ENCODE results near the gene ALKBH5. TPM values are rescaled to one million over a fixed set of nuclear protein-coding genes. Genes with fewer than 3 reads are reported as not detected.

Gene ALKBH5
- total RNA-seq, 1 donor from 2014 or later = 99.1 TPM

DNA sequence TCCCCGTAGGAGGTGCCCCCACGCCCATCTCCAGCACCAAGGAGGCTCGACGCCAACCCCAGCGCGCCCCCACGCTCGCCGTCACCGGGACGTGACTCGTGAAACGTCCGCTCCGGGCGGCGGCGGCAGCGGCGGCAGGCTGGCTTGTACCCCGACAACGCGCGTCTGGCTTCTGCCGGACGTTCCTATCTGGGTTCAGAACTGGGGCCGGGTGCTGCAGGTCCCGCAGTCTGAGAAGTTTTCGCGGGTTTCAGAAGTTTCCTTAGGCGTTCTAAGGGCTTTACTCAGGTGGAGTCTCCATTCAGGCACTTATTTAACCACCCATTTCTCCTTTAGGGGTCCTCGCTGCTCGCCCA, 672 bp upstream of the ALKBH5 start:
- DNase-seq = peak; percentile 96
- peaks cover 35% of the 10 kb centered on the region for H3K4me1 ChIP-seq
- H3K27me3 ChIP-seq = no peaks in the 10 kb centered on the region
- ATAC-seq = peak; percentile 69
- H3K36me3 ChIP-seq = peaks cover 6% of the 10 kb centered on the region
- TF ChIP-seq, protein P1, sequence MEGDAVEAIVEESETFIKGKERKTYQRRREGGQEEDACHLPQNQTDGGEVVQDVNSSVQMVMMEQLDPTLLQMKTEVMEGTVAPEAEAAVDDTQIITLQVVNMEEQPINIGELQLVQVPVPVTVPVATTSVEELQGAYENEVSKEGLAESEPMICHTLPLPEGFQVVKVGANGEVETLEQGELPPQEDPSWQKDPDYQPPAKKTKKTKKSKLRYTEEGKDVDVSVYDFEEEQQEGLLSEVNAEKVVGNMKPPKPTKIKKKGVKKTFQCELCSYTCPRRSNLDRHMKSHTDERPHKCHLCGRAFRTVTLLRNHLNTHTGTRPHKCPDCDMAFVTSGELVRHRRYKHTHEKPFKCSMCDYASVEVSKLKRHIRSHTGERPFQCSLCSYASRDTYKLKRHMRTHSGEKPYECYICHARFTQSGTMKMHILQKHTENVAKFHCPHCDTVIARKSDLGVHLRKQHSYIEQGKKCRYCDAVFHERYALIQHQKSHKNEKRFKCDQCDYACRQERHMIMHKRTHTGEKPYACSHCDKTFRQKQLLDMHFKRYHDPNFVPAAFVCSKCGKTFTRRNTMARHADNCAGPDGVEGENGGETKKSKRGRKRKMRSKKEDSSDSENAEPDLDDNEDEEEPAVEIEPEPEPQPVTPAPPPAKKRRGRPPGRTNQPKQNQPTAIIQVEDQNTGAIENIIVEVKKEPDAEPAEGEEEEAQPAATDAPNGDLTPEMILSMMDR (IDR thresholded peaks at IDR 0.05) = no peak
- intact Hi-C loops (cut with DNase I) = no loop called here
- H3K9me3 ChIP-seq = no peaks in the 10 kb centered on the region
- peak overlapping the region; percentile 90 for H3K4me3 ChIP-seq
- H3K27ac ChIP-seq = peak overlapping the region; percentile 99

DNA sequence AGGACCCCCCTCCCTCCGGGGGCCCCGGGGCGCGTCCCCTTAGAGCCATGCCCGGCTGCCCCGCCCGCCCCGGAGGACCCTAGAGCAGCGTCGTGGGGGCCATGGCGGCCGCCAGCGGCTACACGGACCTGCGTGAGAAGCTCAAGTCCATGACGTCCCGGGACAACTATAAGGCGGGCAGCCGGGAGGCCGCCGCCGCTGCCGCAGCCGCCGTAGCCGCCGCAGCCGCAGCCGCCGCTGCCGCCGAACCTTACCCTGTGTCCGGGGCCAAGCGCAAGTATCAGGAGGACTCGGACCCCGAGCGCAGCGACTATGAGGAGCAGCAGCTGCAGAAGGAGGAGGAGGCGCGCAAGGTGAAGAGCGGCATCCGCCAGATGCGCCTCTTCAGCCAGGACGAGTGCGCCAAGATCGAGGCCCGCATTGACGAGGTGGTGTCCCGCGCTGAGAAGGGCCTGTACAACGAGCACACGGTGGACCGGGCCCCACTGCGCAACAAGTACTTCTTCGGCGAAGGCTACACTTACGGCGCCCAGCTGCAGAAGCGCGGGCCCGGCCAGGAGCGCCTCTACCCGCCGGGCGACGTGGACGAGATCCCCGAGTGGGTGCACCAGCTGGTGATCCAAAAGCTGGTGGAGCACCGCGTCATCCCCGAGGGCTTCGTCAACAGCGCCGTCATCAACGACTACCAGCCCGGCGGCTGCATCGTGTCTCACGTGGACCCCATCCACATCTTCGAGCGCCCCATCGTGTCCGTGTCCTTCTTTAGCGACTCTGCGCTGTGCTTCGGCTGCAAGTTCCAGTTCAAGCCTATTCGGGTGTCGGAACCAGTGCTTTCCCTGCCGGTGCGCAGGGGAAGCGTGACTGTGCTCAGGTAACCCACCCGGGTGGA, 759 bp downstream of the ALKBH5 start:
- Histone ChIP-seq H3K4me3 (peak overlapping the region; percentile 90), H3K27me3 (no peaks in the 10 kb centered on the region), H3K4me1 (peaks cover 49% of the 10 kb centered on the region), H3K36me3 (peaks cover 19% of the 10 kb centered on the region), H3K9me3 (no peaks in the 10 kb centered on the region), H3K27ac (peak overlapping the region; percentile 99)
- peak; percentile 81 for DNase-seq
- intact Hi-C loops (cut with DNase I) = no loop called here
- peak; percentile 9 for ATAC-seq
- TF ChIP-seq, protein P1 (IDR thresholded peaks at IDR 0.05) = no peak

DNA sequence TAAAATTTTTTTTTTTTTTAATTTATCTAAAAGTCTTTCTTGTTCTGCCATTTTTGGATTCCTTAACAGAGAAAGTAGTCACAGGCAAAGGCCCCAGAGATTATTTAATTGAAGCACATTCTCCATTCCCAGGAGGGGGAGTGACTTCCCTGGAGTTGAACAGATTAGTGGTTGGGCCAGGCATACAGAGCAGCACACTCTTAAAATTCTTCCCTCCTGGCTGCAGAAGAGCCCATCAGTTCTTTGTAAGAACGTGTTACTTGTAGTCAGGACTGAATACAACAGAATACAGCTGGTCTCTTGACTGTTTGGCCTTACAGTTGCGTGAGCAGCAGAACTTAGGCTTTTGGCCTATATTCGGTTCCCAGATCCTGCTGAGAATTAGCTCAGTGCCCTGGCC, 1.8 kb downstream of the ALKBH5 start:
- H3K27ac ChIP-seq = peak overlapping the region; percentile 99
- intact Hi-C loops (cut with DNase I) = no loop called here
- peaks cover 21% of the 10 kb centered on the region for H3K36me3 ChIP-seq
- no peaks in the 10 kb centered on the region for H3K27me3 ChIP-seq
- no peak for DNase-seq
- peak overlapping the region; percentile 90 for H3K4me3 ChIP-seq
- no peak for ATAC-seq
- no peaks in the 10 kb centered on the region for H3K9me3 ChIP-seq
- peaks cover 60% of the 10 kb centered on the region for H3K4me1 ChIP-seq
- TF ChIP-seq, protein P1 (IDR thresholded peaks at IDR 0.05) = no peak

DNA sequence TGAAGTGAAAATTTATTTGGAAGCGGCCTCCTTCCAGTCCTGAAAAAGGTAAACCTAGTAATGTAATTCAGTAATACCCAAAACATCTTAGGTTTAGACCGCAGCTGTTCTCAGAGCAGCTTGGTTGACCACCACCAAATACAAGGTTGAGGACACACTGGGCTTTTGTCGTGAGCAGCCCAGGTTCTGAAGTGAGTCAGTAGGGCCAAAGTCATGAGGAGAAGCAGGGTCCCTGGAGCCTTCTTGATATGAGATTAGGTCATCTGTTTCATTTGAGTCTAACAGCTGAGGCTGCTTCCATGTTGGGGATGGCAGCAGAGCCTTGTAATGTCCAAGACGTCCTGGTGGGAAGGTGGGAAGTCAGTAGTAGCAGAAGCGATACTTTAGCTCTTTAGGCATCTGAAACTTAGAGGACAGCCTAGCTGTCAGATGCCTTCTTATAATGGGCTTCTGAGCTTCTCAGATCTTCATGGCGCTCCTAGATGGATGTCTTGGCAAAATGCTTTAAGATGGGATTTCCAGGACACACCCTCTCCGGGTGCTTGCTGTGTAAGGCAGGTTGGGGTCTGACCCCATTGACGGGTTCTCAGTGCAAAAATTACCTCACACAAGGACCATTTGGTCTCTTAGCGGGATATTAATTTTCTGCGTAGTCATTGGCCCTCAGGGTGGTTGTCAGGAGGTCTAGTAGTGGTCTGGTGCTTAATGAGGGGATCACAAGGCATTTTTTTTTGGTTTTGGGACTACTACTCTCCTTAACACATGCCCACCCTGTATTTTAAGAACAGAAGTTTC, 2.4 kb downstream of the ALKBH5 start:
- Histone ChIP-seq H3K27ac (peak overlapping the region; percentile 40), H3K27me3 (no peaks in the 10 kb centered on the region), H3K9me3 (no peaks in the 10 kb centered on the region), H3K4me1 (peaks cover 66% of the 10 kb centered on the region), H3K36me3 (peaks cover 21% of the 10 kb centered on the region), H3K4me3 (peak overlapping the region; percentile 90)
- intact Hi-C loops (cut with DNase I) = no loop called here
- DNase-seq = no peak
- no peak for ATAC-seq
- TF ChIP-seq, protein P1 (IDR thresholded peaks at IDR 0.05) = no peak

DNA sequence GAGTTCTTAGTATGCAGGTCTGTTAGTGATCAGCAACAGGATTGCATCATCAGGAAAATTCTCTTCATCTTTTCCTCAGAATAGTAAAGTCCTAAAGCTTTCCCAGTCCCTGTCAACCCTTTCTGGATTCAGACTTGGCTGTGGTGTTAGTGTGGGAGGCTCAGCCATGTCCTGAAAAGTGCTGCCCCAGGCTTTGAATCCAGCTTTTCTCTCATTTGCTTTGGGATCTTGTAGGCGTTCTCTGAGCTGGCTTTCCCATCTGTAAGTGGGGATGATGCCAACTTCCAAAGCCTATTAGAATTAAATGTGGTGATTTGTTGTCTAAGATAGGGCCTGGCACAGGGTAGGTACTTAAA, 3.0 kb downstream of the ALKBH5 start:
- peaks cover 21% of the 10 kb centered on the region for H3K36me3 ChIP-seq
- H3K9me3 ChIP-seq = no peaks in the 10 kb centered on the region
- ATAC-seq = no peak
- DNase-seq = no peak
- TF ChIP-seq, protein P1 (IDR thresholded peaks at IDR 0.05) = no peak
- peak overlapping the region; percentile 90 for H3K4me3 ChIP-seq
- H3K27ac ChIP-seq = no peak overlapping the region
- peaks cover 72% of the 10 kb centered on the region for H3K4me1 ChIP-seq
- intact Hi-C loops (cut with DNase I) = no loop called here
- H3K27me3 ChIP-seq = no peaks in the 10 kb centered on the region
